Measurements from ENCODE around the gene BNIP3. TPM values are rescaled to one million over a fixed set of nuclear protein-coding genes. Genes with fewer than 3 reads are reported as not detected.

Gene BNIP3
- total RNA-seq, 1 experiment from 2014 or later: 18.4 TPM

DNA sequence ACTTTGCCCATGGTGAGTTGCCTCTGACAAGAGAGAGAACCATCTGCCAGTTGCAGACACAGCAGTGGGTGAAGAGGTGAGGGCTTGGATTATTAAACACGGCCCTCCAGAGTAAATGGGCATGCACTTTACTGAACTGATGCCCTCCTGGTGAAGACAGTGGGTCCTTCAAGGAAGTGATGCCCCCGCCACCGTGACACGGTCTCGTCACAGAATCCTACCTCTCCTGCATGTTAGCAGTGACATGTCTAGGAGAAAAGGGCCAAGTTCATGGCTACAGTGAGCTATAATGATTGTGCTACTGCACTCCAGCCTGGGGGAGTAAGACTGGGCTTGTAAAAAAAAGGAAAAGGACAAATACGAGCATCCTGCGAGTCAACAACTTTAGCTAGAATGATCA, 2.4 kb downstream of the BNIP3 start:
- Histone ChIP-seq H3K36me3 (ENCODE audit: control insufficient read depth, insufficient read depth, low read length) (no peaks in the 10 kb centered on the region), H3K27me3 (replicated peaks; ENCODE audit: control insufficient read depth, insufficient read depth, low read length) (no peaks in the 10 kb centered on the region), H3K4me3 (ENCODE audit: low read depth, low read length) (no peak overlapping the region), H3K4me1 (no peaks in the 10 kb centered on the region), H3K9me3 (no peaks in the 10 kb centered on the region)
- Mint-ChIP-seq H3K9me3 (ENCODE audit: unreplicated experiment) (no peaks in the 10 kb centered on the region), H3K27me3 (ENCODE audit: insufficient read depth, unreplicated experiment) (no peaks in the 10 kb centered on the region), H3K4me1 (ENCODE audit: low read depth, unreplicated experiment) (no peaks in the 10 kb centered on the region), H3K4me3 (ENCODE audit: unreplicated experiment) (no peak overlapping the region), H3K36me3 (ENCODE audit: insufficient read depth, unreplicated experiment) (peaks cover 24% of the 10 kb centered on the region), H3K27ac (ENCODE audit: unreplicated experiment) (no peak overlapping the region)
- no peak for TF ChIP-seq CTCF (IDR thresholded peaks at IDR 0.05; ENCODE audit: insufficient read depth in 1 of 2, low read depth in 1 of 2, low read length in 1 of 2, severe bottlenecking in 1 of 2, unreplicated experiment in 1 of 2)
- intact Hi-C loops (cut with micrococcal nuclease; ENCODE audit: unreplicated experiment): no loop called here
- ChIA-PET CTCF (no interaction called here), POLR2A (no interaction called here)
- BruUV-seq (replicated peaks): no TSS peak
- DNase-seq: no peak

GRCh38 chr10:131978851-131979250, 2.9 kb downstream of the BNIP3 start:
- H3K36me3 ChIP-seq (ENCODE audit: control insufficient read depth, insufficient read depth, low read length): no peaks in the 10 kb centered on the region
- no peaks in the 10 kb centered on the region for H3K9me3 Mint-ChIP-seq (ENCODE audit: unreplicated experiment)
- POLR2A ChIA-PET: no interaction called here
- no peaks in the 10 kb centered on the region for H3K27me3 ChIP-seq (replicated peaks; ENCODE audit: control insufficient read depth, insufficient read depth, low read length)
- no peaks in the 10 kb centered on the region for H3K9me3 ChIP-seq
- H3K4me3 Mint-ChIP-seq (ENCODE audit: unreplicated experiment): no peak overlapping the region
- no peaks in the 10 kb centered on the region for H3K4me1 Mint-ChIP-seq (ENCODE audit: low read depth, unreplicated experiment)
- H3K36me3 Mint-ChIP-seq (ENCODE audit: insufficient read depth, unreplicated experiment): peaks cover 27% of the 10 kb centered on the region
- DNase-seq: no peak
- CTCF ChIA-PET: no interaction called here
- H3K4me1 ChIP-seq: no peaks in the 10 kb centered on the region
- no peaks in the 10 kb centered on the region for H3K27me3 Mint-ChIP-seq (ENCODE audit: insufficient read depth, unreplicated experiment)
- no peak overlapping the region for H3K27ac Mint-ChIP-seq (ENCODE audit: unreplicated experiment)
- intact Hi-C loops (cut with micrococcal nuclease; ENCODE audit: unreplicated experiment): no loop called here
- TF ChIP-seq CTCF (IDR thresholded peaks at IDR 0.05; ENCODE audit: insufficient read depth in 1 of 2, low read depth in 1 of 2, low read length in 1 of 2, severe bottlenecking in 1 of 2, unreplicated experiment in 1 of 2): no peak
- no TSS peak for BruUV-seq (replicated peaks)
- H3K4me3 ChIP-seq (ENCODE audit: low read depth, low read length): no peak overlapping the region

- intact Hi-C loops (cut with micrococcal nuclease; ENCODE audit: unreplicated experiment): no loop called here
- POLR2A ChIA-PET: no interaction called here
- no peak for TF ChIP-seq CTCF (IDR thresholded peaks at IDR 0.05; ENCODE audit: insufficient read depth in 1 of 2, low read depth in 1 of 2, low read length in 1 of 2, severe bottlenecking in 1 of 2, unreplicated experiment in 1 of 2)
These were observed 3.4 kb downstream of the BNIP3 start for GRCh38 chr10:131978366-131978765.

More at GRCh38 chr10:131978366-131978765, 3.4 kb downstream of the BNIP3 start:
- Histone ChIP-seq H3K4me3 (ENCODE audit: low read depth, low read length) (no peak overlapping the region), H3K9me3 (no peaks in the 10 kb centered on the region), H3K36me3 (ENCODE audit: control insufficient read depth, insufficient read depth, low read length) (no peaks in the 10 kb centered on the region), H3K4me1 (no peaks in the 10 kb centered on the region), H3K27me3 (replicated peaks; ENCODE audit: control insufficient read depth, insufficient read depth, low read length) (no peaks in the 10 kb centered on the region)
- Mint-ChIP-seq H3K4me3 (ENCODE audit: unreplicated experiment) (no peak overlapping the region), H3K27me3 (ENCODE audit: insufficient read depth, unreplicated experiment) (no peaks in the 10 kb centered on the region), H3K36me3 (ENCODE audit: insufficient read depth, unreplicated experiment) (peaks cover 32% of the 10 kb centered on the region), H3K4me1 (ENCODE audit: low read depth, unreplicated experiment) (peaks cover 3% of the 10 kb centered on the region), H3K27ac (ENCODE audit: unreplicated experiment) (no peak overlapping the region), H3K9me3 (ENCODE audit: unreplicated experiment) (no peaks in the 10 kb centered on the region)
- BruUV-seq (replicated peaks): no TSS peak
- DNase-seq: no peak
- CTCF ChIA-PET: no interaction called here
